OCI-LY7 (cell line): ENCODE data around the gene RNF32. TPM values are rescaled to one million over a fixed set of nuclear protein-coding genes. Genes with fewer than 3 reads are reported as not detected.
"Not testable (repeated sequence)": the region's sequence is repeated elsewhere in the genome, so short reads cannot be mapped to it uniquely, and the experiment has no call there.

Source experiments
- BruUV-seq: library from RNA; stranded (reverse); fragments of 400-500 nt; replicated peaks from 2 replicates; lab custom pipeline; 2021; lab: Mats Ljungman, UMichigan
- CTCF ChIA-PET: fragments of 300-600 bp; sonication (Branson Sonifier 250); formaldehyde crosslinking; loops from one replicate; lab custom pipeline; 2022; ENCODE audit warnings: antibody characterized with exemption; ENCODE audit not compliant: unreplicated experiment; lab: Charles Lee
- POLR2A ChIA-PET: fragments of 300-600 bp; sonication (Branson Sonifier 250); formaldehyde crosslinking; loops from one replicate; lab custom pipeline; 2022; ENCODE audit warnings: antibody characterized with exemption; lab: Charles Lee
- DNase-seq: peaks from one replicate; pipeline ENCODE4 v3.0.0-alpha.2; 2015; ENCODE audit warnings: low spot score
- H2AFZ ChIP-seq: fragments of 200-600 bp; sonication (generic), shearing (Covaris generic); 2 replicates; pipeline ENCODE4 v1.6.1; 2014; ENCODE audit warnings: mild to moderate bottlenecking, antibody characterized with exemption, low read length, moderate library complexity
- H3K27ac ChIP-seq: fragments of 200-600 bp; sonication (generic); 2 replicates; pipeline ENCODE4 v1.5.1; 2014; ENCODE audit warnings: mixed run types, low read depth, mild to moderate bottlenecking, moderate library complexity, low read length, inconsistent platforms; ENCODE audit not compliant: poor library complexity, severe bottlenecking
- H3K36me3 ChIP-seq: fragments of 200-600 bp; sonication (generic); 2 replicates; pipeline ENCODE4 v1.6.1; 2014; ENCODE audit warnings: mild to moderate bottlenecking, antibody characterized with exemption, low read length, moderate library complexity, mixed read lengths; ENCODE audit not compliant: insufficient read depth
- H3K4me1 ChIP-seq: fragments of 200-600 bp; sonication (generic); 2 replicates; pipeline ENCODE4 v1.5.1; 2014; ENCODE audit warnings: mild to moderate bottlenecking, low read length; ENCODE audit not compliant: insufficient read depth, poor library complexity, severe bottlenecking
- H3K4me2 ChIP-seq: fragments of 200-600 bp; sonication (generic); 2 replicates; pipeline ENCODE4 v1.6.1; 2014; ENCODE audit warnings: mild to moderate bottlenecking, low read length
- H3K4me3 ChIP-seq: fragments of 200-600 bp; sonication (generic); 2 replicates; pipeline ENCODE4 v1.5.1; 2014; ENCODE audit warnings: mild to moderate bottlenecking, low read depth, low read length; ENCODE audit not compliant: poor library complexity, severe bottlenecking
- H3K79me2 ChIP-seq: fragments of 200-600 bp; sonication (generic); 2 replicates; pipeline ENCODE4 v1.6.1; 2016; ENCODE audit warnings: low read depth, mild to moderate bottlenecking, low read length, moderate library complexity, mixed read lengths; ENCODE audit not compliant: insufficient read depth
- H3K9me2 ChIP-seq: fragments of 200-600 bp; sonication (generic); 2 replicates; pipeline ENCODE4 v1.6.1; 2016; ENCODE audit warnings: mild to moderate bottlenecking, low read length, mixed read lengths; ENCODE audit not compliant: insufficient read depth
- H3K9me3 ChIP-seq: fragments of 200-600 bp; sonication (generic); 2 replicates; pipeline ENCODE4 v1.6.1; 2014; ENCODE audit warnings: mild to moderate bottlenecking, mixed run types, low read length, mixed read lengths
- H4K20me1 ChIP-seq: fragments of 200-600 bp; sonication (generic); 2 replicates; pipeline ENCODE4 v1.6.1; 2014; ENCODE audit warnings: mild to moderate bottlenecking, antibody characterized with exemption, low read length, moderate library complexity, mixed read lengths; ENCODE audit not compliant: insufficient read depth
- EZH2phosphoT487 ChIP-seq: fragments of 200-600 bp; sonication (generic); IDR thresholded peaks from 2 replicates; pipeline ENCODE4 v1.6.1; 2018; ENCODE audit warnings: low read depth, borderline replicate concordance, mild to moderate bottlenecking, mixed run types, antibody characterized with exemption, low read length, moderate library complexity, mixed read lengths
- intact Hi-C: fragments of 100-400 bp; cut with micrococcal nuclease; formaldehyde crosslinking; loops from one replicate; pipeline ENCODE4 v1.10.0; 2022; ENCODE audit not compliant: unreplicated experiment
- total RNA-seq, 2 experiments: library from RNA; depleted of rRNA in 1 of 2; stranded (reverse); fragments of >200 nt in 1 of 2; shearing (Covaris generic) in 1 of 2; gene quantifications; 2 replicates each; pipeline ENCODE4 v1.2.3, GENCODE V29; 2014 to 2022
- TF ChIP-seq, protein P1 (sequence below): fragments of 200-600 bp; sonication (generic); conservative IDR thresholded peaks from 2 replicates; pipeline ENCODE4 v1.5.1; 2014; ENCODE audit warnings: mild to moderate bottlenecking, antibody characterized with exemption, low read length, moderate library complexity, mixed read lengths

RNF32 gene
- total RNA-seq, 2 experiments from 2014 or later, result 3.2 to 3.9 TPM

GRCh38 chr7:156617215-156617614 is 23.4 kb upstream of the RNF32 start:
- Histone ChIP-seq H3K4me3 (no peak overlapping the region), H3K9me2 (no peaks in the 10 kb centered on the region), H2AFZ (no peak overlapping the region), H3K27ac (no peak overlapping the region), H3K36me3 (no peaks in the 10 kb centered on the region), H3K4me1 (no peaks in the 10 kb centered on the region), H4K20me1 (no peaks in the 10 kb centered on the region), H3K79me2 (no peaks in the 10 kb centered on the region), H3K9me3 (no peaks in the 10 kb centered on the region), H3K4me2 (no peak overlapping the region)
- intact Hi-C loops, result no loop called here
- no peak for TF ChIP-seq EZH2phosphoT487
- TF ChIP-seq, protein P1, sequence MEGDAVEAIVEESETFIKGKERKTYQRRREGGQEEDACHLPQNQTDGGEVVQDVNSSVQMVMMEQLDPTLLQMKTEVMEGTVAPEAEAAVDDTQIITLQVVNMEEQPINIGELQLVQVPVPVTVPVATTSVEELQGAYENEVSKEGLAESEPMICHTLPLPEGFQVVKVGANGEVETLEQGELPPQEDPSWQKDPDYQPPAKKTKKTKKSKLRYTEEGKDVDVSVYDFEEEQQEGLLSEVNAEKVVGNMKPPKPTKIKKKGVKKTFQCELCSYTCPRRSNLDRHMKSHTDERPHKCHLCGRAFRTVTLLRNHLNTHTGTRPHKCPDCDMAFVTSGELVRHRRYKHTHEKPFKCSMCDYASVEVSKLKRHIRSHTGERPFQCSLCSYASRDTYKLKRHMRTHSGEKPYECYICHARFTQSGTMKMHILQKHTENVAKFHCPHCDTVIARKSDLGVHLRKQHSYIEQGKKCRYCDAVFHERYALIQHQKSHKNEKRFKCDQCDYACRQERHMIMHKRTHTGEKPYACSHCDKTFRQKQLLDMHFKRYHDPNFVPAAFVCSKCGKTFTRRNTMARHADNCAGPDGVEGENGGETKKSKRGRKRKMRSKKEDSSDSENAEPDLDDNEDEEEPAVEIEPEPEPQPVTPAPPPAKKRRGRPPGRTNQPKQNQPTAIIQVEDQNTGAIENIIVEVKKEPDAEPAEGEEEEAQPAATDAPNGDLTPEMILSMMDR, result no peak
- CTCF ChIA-PET, result no interaction called here
- POLR2A ChIA-PET, result no interaction called here
- no peak for DNase-seq
- BruUV-seq, result no TSS peak

DNA sequence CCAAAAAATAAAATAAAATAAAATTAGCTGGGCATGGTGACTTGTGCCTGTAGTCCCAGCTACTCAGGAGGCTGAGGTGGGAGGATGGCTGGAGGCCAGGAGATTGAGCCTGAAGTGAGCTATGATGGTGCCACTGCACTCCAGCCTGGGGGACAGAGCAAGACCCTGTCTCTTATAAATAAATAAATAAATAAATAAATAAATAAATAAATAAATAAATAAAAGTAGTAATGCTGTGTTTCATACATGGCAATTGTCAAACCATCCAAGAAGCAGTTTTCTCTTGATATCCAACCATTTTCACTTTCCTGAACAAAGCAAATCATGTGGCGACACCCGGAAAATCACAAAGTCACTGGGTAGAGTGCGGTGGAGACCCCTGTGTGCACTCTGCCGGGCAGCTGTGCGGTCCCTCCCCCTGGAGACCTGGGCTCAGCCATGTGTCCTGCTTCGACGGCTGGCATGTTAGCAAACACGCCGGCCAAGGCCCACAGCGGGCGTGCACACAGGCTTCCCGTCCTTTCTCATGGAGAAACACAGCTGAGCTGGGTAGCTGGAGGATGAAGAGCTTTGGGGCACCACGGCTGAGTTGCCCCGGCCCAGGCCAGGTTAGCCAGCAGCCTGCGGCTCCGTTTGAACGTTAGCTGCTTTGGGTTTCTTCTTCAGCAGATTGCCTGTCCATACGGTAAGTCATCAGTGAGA is 22.3 kb upstream of the RNF32 start:
- no peak for DNase-seq
- no peaks in the 10 kb centered on the region for H3K36me3 ChIP-seq
- POLR2A ChIA-PET, result no interaction called here
- CTCF ChIA-PET, result no interaction called here
- H3K9me3 ChIP-seq, result no peaks in the 10 kb centered on the region
- no peaks in the 10 kb centered on the region for H4K20me1 ChIP-seq
- no peak overlapping the region for H2AFZ ChIP-seq
- no peaks in the 10 kb centered on the region for H3K9me2 ChIP-seq
- H3K4me2 ChIP-seq, result no peak overlapping the region
- BruUV-seq, result no TSS peak
- no peak overlapping the region for H3K4me3 ChIP-seq
- no peak overlapping the region for H3K27ac ChIP-seq
- H3K4me1 ChIP-seq, result no peaks in the 10 kb centered on the region
- no peak for TF ChIP-seq EZH2phosphoT487
- TF ChIP-seq, protein P1, result no peak
- intact Hi-C loops, result no loop called here
- H3K79me2 ChIP-seq, result no peaks in the 10 kb centered on the region

GRCh38 chr7:156618780-156619367 is 21.7 kb upstream of the RNF32 start:
- POLR2A ChIA-PET, result no interaction called here
- Histone ChIP-seq H3K9me2 (no peaks in the 10 kb centered on the region), H4K20me1 (no peaks in the 10 kb centered on the region), H3K79me2 (no peaks in the 10 kb centered on the region), H3K36me3 (no peaks in the 10 kb centered on the region), H3K4me1 (no peaks in the 10 kb centered on the region), H3K9me3 (no peaks in the 10 kb centered on the region), H2AFZ (no peak overlapping the region), H3K4me3 (no peak overlapping the region), H3K27ac (no peak overlapping the region), H3K4me2 (no peak overlapping the region)
- TF ChIP-seq EZH2phosphoT487, result no peak
- DNase-seq, result no peak
- intact Hi-C loops, result no loop called here
- CTCF ChIA-PET, result no interaction called here
- BruUV-seq, result no TSS peak

GRCh38 chr7:156619488-156620290 is 20.9 kb upstream of the RNF32 start:
- intact Hi-C loops, H3K27ac ChIP-seq, POLR2A ChIA-PET, H3K9me3 ChIP-seq, DNase-seq, H3K9me2 ChIP-seq, H3K36me3 ChIP-seq, H3K4me1 ChIP-seq, H3K79me2 ChIP-seq, BruUV-seq, H3K4me3 ChIP-seq, H3K4me2 ChIP-seq, H2AFZ ChIP-seq, CTCF ChIA-PET, H4K20me1 ChIP-seq: not testable (repeated sequence)
